GM15510 (cell line): ENCODE results near the gene CAPRIN1.

Experiments used
- POLR2A ChIP-seq: IDR thresholded peaks from 3 replicates; pipeline ENCODE4 v1.6.1; 2011; ENCODE audit warnings: borderline replicate concordance; ENCODE audit not compliant: insufficient read length; ENCODE audit errors: extremely low read depth

Gene CAPRIN1

GRCh38 chr11:34051349-34052035, at the start of gene CAPRIN1:
Gene CAPRIN1 (plus strand): TSS chr11:34051731. CDS start chr11:34052421, 690 bp downstream.
- peak; percentile 82 for TF ChIP-seq POLR2A

DNA sequence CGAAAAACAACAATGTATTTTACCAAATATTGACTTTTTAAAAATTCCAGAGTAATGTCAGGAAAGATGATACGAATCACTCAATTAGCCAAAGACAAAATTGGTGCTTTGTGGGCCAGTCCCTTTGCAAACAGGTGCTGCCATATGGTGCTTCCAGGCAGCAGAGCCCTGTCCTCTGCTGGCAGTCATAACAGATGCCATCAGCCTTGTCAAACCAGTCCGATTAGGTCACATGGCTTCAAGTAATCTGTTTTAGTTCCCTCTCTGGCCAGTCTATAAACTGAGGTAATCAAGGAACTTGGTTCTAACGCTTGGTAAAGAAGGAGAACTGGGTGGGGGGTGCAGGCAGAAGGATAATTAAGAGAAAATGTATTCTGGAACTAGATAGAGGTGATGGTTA, 49.1 kb upstream of the CAPRIN1 start:
- TF ChIP-seq POLR2A = no peak

- TF ChIP-seq POLR2A = no peak
Measured at GRCh38 chr11:34004236-34004635, 47.3 kb upstream of the CAPRIN1 start.

DNA sequence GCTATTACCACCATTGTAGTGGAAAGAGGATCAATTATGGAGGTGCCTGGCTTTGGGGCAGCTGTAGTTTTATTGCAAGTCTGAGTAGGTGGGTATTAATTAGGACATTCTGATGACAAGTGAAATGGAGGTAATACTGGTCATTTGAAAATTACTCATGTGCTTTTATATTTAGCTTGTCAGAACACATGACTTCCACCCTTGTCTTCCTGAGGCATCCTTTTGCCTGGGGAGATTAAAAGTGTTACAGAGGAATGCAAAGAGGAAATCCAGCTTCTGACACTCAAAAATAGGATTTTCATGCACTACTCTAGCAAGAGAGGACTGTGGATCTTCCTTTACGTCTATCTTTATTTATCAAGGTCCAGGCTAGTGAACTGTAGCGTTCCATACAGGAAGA, 44.7 kb upstream of the CAPRIN1 start:
- no peak for TF ChIP-seq POLR2A

GRCh38 chr11:34012734-34013133, 38.8 kb upstream of the CAPRIN1 start:
- no peak for TF ChIP-seq POLR2A

- no peak for TF ChIP-seq POLR2A
Measured at GRCh38 chr11:34013898-34014571, 37.5 kb upstream of the CAPRIN1 start.

GRCh38 chr11:34021977-34022735, 29.4 kb upstream of the CAPRIN1 start:
- TF ChIP-seq POLR2A = no peak

GRCh38 chr11:34026432-34026831, 25.1 kb upstream of the CAPRIN1 start:
- TF ChIP-seq POLR2A = no peak

GRCh38 chr11:34027516-34028408, 23.8 kb upstream of the CAPRIN1 start:
- no peak for TF ChIP-seq POLR2A

DNA sequence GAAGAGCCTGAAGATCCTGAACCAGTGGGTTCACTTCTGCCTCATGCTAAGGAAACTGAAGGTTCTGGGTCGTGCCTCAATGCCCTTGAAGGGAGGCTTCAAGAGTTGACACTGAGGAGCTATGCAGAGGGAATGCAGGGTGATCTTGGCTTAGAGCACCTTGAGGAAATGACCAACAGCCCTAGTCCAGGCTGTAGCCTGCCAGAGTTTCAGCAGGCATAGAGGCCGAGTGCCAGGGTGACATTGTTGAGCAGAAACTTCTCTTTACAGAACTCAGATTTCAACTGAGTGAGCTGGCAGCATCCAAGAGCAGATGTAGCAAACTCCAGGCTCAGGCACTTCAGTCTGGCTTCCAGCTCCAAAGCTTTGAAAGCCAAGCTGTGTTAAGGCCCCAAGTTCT, 23.1 kb upstream of the CAPRIN1 start:
- no peak for TF ChIP-seq POLR2A

DNA sequence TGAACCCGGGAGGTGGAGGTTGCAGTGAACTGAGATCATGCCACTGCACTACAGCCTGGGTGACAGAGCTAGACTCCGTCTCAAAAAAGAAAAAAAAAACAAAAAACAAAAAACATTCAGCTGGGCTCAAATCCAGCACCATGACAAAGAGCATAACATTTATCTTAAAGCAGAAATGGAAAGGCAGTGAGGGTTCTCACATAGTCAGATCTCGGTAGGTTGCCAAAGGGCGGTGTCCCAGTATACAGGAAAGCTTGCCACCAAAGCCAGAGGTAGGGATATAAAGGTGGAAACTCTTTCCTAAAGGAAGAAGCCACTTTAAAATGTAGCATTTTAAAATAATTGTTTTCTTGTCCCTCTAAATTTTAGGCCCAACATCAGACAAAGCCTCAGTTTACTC, 22.4 kb upstream of the CAPRIN1 start:
- no peak for TF ChIP-seq POLR2A

- TF ChIP-seq POLR2A = no peak
Measured at GRCh38 chr11:34030382-34030781, 21.1 kb upstream of the CAPRIN1 start.

GRCh38 chr11:34033399-34033798, 18.1 kb upstream of the CAPRIN1 start:
- TF ChIP-seq POLR2A = no peak

GRCh38 chr11:34034053-34034452, 17.5 kb upstream of the CAPRIN1 start:
- no peak for TF ChIP-seq POLR2A
